ENCODE measurements around the gene AHCYL1. TPM values are rescaled to one million over a fixed set of nuclear protein-coding genes. Genes with fewer than 3 reads are reported as not detected.

Gene AHCYL1
- total and polyA plus RNA-seq, 2 experiments from 2014 or later: 47.6 to 72.6 TPM

DNA sequence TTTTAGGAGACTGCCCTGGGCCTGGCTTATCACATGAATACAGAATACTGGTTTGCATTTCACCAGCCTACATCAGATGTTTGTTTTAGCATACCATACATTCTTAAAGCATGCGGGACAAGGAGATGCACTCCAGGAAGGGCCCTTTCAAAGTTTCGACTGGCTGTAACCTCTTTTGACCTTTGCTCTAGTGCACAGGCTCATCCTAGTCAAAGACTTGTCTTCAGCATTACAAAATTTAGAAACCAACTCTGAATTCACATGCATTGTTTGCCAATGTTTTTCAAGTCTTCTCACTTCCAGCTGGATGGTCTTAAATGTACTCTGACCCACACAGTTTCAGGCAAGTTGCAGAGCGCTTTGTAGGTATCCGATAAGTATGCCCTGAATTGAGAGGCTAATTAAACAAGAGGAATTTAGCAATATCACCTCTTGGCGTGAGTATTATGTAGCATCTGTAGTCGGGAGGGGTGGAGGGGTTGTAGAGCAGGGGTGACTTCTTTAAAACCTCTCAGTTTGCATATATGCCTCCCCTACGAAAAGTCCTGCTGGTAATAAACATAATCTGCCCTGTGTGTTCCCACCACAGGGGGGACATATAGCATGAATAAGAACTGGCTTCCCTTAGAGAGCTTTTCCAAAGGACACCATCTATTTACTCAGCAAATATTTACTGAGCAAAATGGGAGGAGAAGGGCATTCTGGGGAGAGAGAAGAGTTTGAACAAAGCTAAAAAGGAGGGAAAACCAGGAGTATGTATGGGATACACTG, 24.4 kb upstream of the AHCYL1 start:
- Histone ChIP-seq H3F3A (ENCODE audit: insufficient read depth) (peaks cover 16% of the 10 kb centered on the region), H3K9ac (peak overlapping the region; percentile 43; the same call in 1 of the 2 replicates), H3K27ac (peak overlapping the region; percentile 70), H3K9me3 (ENCODE audit: low read depth) (no peaks in the 10 kb centered on the region), H3K27me3 (replicated peaks; ENCODE audit: insufficient read depth) (no peaks in the 10 kb centered on the region), H2AFZ (peak overlapping the region; percentile 74), H3K4me2 (ENCODE audit: unreplicated experiment) (peak overlapping the region; percentile 58), H3K4me1 (ENCODE audit: insufficient read depth) (peaks cover 22% of the 10 kb centered on the region), H4K20me1 (ENCODE audit: insufficient read depth) (no peaks in the 10 kb centered on the region), H3K79me2 (ENCODE audit: insufficient read depth) (no peaks in the 10 kb centered on the region), H3K36me3 (ENCODE audit: low read depth) (no peaks in the 10 kb centered on the region), H3K4me3 (0 out of 2 replicates have a peak overlapping the region, but pooled peaks have one; percentile 8), H3K9me2 (ENCODE audit: insufficient read depth) (no peaks in the 10 kb centered on the region)
- no peak for TF ChIP-seq EZH2phosphoT487 (IDR thresholded peaks at IDR 0.05; ENCODE audit: insufficient read depth, low read depth)
- no peak for TF ChIP-seq EZH2 (IDR thresholded peaks at IDR 0.05; ENCODE audit: insufficient read depth, poor library complexity, severe bottlenecking)
- in situ Hi-C loops (cut with MboI): no loop called here
- DNase-seq: peak; percentile 77
- 40 to 50% methylated on average over 7 of the region's 7 CpGs for WGBS, 2 experiments (ENCODE audit: low coverage in 1 of 2, low lambda C conversion rate in 2 of 2, missing lambda C conversion rate in 2 of 2)

DNA sequence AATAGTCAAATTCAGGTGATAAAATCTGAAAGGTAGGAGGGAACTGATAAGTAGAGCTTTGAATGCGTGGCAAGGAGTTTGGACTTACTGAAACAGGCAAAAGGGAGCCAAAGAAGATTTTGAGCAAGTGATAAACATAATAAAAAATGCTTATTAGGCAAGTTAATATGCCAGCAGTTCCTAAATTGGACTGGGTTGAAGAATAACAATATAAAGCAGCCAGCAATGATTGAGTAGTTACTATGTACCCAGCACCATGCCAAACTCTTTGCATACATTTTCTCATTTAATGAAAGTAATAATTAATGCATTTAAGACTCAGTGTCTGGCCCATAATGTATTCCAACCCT, 23.8 kb upstream of the AHCYL1 start:
- TF ChIP-seq EZH2 (IDR thresholded peaks at IDR 0.05; ENCODE audit: insufficient read depth, poor library complexity, severe bottlenecking): no peak
- Histone ChIP-seq H3F3A (ENCODE audit: insufficient read depth) (peaks cover 16% of the 10 kb centered on the region), H3K79me2 (ENCODE audit: insufficient read depth) (no peaks in the 10 kb centered on the region), H3K9me2 (ENCODE audit: insufficient read depth) (no peaks in the 10 kb centered on the region), H3K27me3 (replicated peaks; ENCODE audit: insufficient read depth) (no peaks in the 10 kb centered on the region), H3K36me3 (ENCODE audit: low read depth) (no peaks in the 10 kb centered on the region), H4K20me1 (ENCODE audit: insufficient read depth) (no peaks in the 10 kb centered on the region), H3K4me2 (ENCODE audit: unreplicated experiment) (no peak overlapping the region), H3K9ac (no peak overlapping the region), H3K4me1 (ENCODE audit: insufficient read depth) (peaks cover 22% of the 10 kb centered on the region), H3K27ac (no peak overlapping the region), H3K9me3 (ENCODE audit: low read depth) (peaks cover 3% of the 10 kb centered on the region), H3K4me3 (no peak overlapping the region), H2AFZ (peak overlapping the region; percentile 74; the same call in 1 of the 2 replicates)
- WGBS, 2 experiments (ENCODE audit: low coverage in 1 of 2, low lambda C conversion rate in 2 of 2, missing lambda C conversion rate in 2 of 2): 97 to 100% methylated on average over 1 of the region's 1 CpG
- DNase-seq: no peak
- in situ Hi-C loops (cut with MboI): no loop called here

DNA sequence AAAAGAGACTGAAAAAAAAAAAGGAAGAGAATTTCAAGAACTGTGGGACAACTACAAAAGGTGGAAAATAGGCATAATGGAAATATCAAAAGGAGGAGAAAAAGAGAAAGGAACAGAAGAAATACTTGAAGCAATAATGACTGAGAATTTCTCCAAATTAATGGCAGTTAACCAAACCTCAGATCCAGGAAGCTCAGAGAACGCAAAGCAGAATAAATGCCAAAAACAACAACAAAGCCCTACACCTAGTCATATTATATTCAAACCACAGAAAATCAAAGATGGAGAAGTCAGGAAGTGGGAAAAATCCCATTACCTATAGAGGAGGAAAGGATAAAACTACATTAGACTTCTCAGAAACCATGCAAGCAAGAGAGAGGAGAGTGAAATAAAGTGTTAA, 20.7 kb upstream of the AHCYL1 start:
- Histone ChIP-seq H3K4me3 (no peak overlapping the region), H3F3A (ENCODE audit: insufficient read depth) (peaks cover 18% of the 10 kb centered on the region), H3K79me2 (ENCODE audit: insufficient read depth) (no peaks in the 10 kb centered on the region), H3K27me3 (replicated peaks; ENCODE audit: insufficient read depth) (no peaks in the 10 kb centered on the region), H3K4me1 (ENCODE audit: insufficient read depth) (peaks cover 24% of the 10 kb centered on the region), H3K9me2 (ENCODE audit: insufficient read depth) (no peaks in the 10 kb centered on the region), H4K20me1 (ENCODE audit: insufficient read depth) (no peaks in the 10 kb centered on the region), H2AFZ (peak overlapping the region; percentile 45; the same call in 1 of the 2 replicates), H3K4me2 (ENCODE audit: unreplicated experiment) (no peak overlapping the region), H3K9ac (no peak overlapping the region), H3K36me3 (ENCODE audit: low read depth) (no peaks in the 10 kb centered on the region), H3K9me3 (ENCODE audit: low read depth) (peaks cover 3% of the 10 kb centered on the region), H3K27ac (no peak overlapping the region)
- no peak for TF ChIP-seq EZH2phosphoT487 (IDR thresholded peaks at IDR 0.05; ENCODE audit: insufficient read depth, low read depth)
- no peak for TF ChIP-seq EZH2 (IDR thresholded peaks at IDR 0.05; ENCODE audit: insufficient read depth, poor library complexity, severe bottlenecking)
- 72 to 92% methylated on average over 1 of the region's 1 CpG for whole genome bisulfite sequencing, 2 experiments (ENCODE audit: low coverage in 1 of 2, low lambda C conversion rate in 2 of 2, missing lambda C conversion rate in 2 of 2)
- in situ Hi-C loops (cut with MboI): no loop called here
- no peak for DNase-seq

- WGBS, 2 experiments (ENCODE audit: low coverage in 1 of 2, low lambda C conversion rate in 2 of 2, missing lambda C conversion rate in 2 of 2): 43 to 50% methylated on average over 3 of the region's 3 CpGs
- Histone ChIP-seq H3K9ac (no peak overlapping the region), H3K36me3 (ENCODE audit: low read depth) (no peaks in the 10 kb centered on the region), H3K9me2 (ENCODE audit: insufficient read depth) (no peaks in the 10 kb centered on the region), H2AFZ (no peak overlapping the region), H4K20me1 (ENCODE audit: insufficient read depth) (no peaks in the 10 kb centered on the region), H3K4me2 (ENCODE audit: unreplicated experiment) (peak overlapping the region; percentile 46), H3K27me3 (replicated peaks; ENCODE audit: insufficient read depth) (no peaks in the 10 kb centered on the region), H3F3A (ENCODE audit: insufficient read depth) (peaks cover 12% of the 10 kb centered on the region), H3K4me3 (no peak overlapping the region), H3K27ac (peak overlapping the region; percentile 49), H3K9me3 (ENCODE audit: low read depth) (peaks cover 3% of the 10 kb centered on the region), H3K79me2 (ENCODE audit: insufficient read depth) (no peaks in the 10 kb centered on the region), H3K4me1 (ENCODE audit: insufficient read depth) (peaks cover 12% of the 10 kb centered on the region)
- TF ChIP-seq EZH2phosphoT487 (IDR thresholded peaks at IDR 0.05; ENCODE audit: insufficient read depth, low read depth) (no peak), EZH2 (IDR thresholded peaks at IDR 0.05; ENCODE audit: insufficient read depth, poor library complexity, severe bottlenecking) (no peak)
- in situ Hi-C loops (cut with MboI): no loop called here
- peak; percentile 83 for DNase-seq
Observed at GRCh38 chr1:109969146-109969829, 15.3 kb upstream of the AHCYL1 start.
